Nephron progenitor cell (in vitro differentiated cells): ENCODE data around the gene UGT2A3.

Experiments used
- DNase-seq: peaks from one replicate; pipeline ENCODE4 v3.0.0; 2021
- H3K27ac Mint-ChIP-seq: 2 replicates; pipeline ENCODE4 v1.8.0; 2021; ENCODE audit warnings: mild to moderate bottlenecking, moderate library complexity, mixed read lengths
- H3K27me3 Mint-ChIP-seq: 2 replicates; pipeline ENCODE4 v1.8.0; 2021; ENCODE audit warnings: mild to moderate bottlenecking, low read depth, mixed read lengths; ENCODE audit not compliant: poor library complexity
- H3K36me3 Mint-ChIP-seq: 2 replicates; pipeline ENCODE4 v1.8.0; 2021; ENCODE audit warnings: low read depth, mixed read lengths
- H3K4me1 Mint-ChIP-seq: 2 replicates; pipeline ENCODE4 v1.8.0; 2021; ENCODE audit warnings: mixed read lengths
- H3K4me3 Mint-ChIP-seq: 2 replicates; pipeline ENCODE4 v1.8.0; 2021; ENCODE audit warnings: mild to moderate bottlenecking, moderate library complexity, mixed read lengths
- H3K9me3 Mint-ChIP-seq: 2 replicates; pipeline ENCODE4 v1.8.0; 2021; ENCODE audit warnings: mild to moderate bottlenecking, moderate library complexity, mixed read lengths
- TF ChIP-seq, protein P1 (sequence below): fragments of 200-600 bp; sonication (generic); IDR thresholded peaks from 2 replicates; pipeline ENCODE4 v1.5.0; 2021; ENCODE audit warnings: antibody characterized with exemption

UGT2A3 gene

DNA sequence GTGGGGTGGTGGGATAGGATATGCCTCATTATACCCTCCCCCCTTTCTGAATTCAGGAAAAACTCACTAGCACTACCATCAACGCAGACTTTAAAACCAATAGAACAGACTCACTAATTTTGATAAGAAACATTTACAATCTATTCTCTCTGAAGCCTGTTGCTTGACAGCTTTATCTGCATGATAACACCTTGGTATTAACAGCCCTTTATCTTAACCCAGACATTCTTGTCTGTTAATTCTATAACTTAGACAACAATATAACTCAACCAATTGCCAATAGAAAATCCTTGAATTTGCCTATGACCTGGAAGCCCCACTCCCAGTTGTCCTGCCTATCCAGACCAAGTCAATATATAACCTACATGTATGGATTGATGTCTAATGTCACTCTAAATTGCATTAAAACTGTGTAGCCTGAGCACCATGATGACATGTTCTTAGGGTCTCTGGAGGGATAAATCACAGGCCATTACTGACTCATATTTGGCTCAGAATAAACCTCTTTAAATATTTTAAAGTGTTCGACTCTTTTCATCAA, 1.5 kb upstream of the UGT2A3 start:
- TF ChIP-seq, protein P1, sequence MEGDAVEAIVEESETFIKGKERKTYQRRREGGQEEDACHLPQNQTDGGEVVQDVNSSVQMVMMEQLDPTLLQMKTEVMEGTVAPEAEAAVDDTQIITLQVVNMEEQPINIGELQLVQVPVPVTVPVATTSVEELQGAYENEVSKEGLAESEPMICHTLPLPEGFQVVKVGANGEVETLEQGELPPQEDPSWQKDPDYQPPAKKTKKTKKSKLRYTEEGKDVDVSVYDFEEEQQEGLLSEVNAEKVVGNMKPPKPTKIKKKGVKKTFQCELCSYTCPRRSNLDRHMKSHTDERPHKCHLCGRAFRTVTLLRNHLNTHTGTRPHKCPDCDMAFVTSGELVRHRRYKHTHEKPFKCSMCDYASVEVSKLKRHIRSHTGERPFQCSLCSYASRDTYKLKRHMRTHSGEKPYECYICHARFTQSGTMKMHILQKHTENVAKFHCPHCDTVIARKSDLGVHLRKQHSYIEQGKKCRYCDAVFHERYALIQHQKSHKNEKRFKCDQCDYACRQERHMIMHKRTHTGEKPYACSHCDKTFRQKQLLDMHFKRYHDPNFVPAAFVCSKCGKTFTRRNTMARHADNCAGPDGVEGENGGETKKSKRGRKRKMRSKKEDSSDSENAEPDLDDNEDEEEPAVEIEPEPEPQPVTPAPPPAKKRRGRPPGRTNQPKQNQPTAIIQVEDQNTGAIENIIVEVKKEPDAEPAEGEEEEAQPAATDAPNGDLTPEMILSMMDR = no peak
- no peak for DNase-seq
- no peaks in the 10 kb centered on the region for H3K4me1 Mint-ChIP-seq
- H3K4me3 Mint-ChIP-seq = no peak overlapping the region
- no peaks in the 10 kb centered on the region for H3K27me3 Mint-ChIP-seq
- H3K9me3 Mint-ChIP-seq = no peaks in the 10 kb centered on the region
- no peak overlapping the region for H3K27ac Mint-ChIP-seq
- H3K36me3 Mint-ChIP-seq = no peaks in the 10 kb centered on the region

DNA sequence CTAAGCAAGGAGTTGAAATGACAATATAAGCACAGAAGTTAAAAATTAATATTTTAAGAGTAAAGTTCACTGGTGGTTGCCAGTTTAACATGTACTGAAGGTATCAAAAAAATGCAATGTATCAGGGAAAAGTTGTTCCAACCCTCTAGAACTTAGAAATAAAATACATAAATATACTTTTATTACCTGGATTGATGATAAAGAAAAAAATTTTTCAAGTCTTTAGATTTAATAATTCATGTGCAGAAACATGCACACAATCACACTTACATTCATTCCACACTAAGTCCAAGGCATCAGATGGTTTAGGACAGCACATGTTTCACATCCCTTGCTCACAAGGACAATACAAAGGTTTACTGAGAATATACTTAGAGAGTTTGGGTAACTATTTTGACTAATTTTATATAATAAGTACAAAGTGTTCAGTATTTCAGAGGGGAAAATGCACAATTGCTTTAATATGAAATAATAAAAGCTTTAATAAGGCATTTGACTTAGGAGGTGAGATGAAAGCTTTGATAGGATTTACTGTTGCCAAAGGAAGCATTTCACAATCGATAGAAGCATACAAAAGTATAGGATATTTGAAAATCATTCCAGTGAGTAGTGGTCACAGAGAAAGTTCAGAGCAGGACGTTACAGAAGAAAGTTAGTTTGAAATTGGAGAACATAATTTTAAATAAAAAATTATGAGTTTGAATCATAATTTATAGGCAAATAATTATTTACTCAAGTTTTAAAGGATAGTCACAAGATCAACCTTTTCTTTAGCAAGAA, 392 bp upstream of the UGT2A3 start:
- TF ChIP-seq, protein P1 = no peak
- no peaks in the 10 kb centered on the region for H3K36me3 Mint-ChIP-seq
- H3K27ac Mint-ChIP-seq = no peak overlapping the region
- no peaks in the 10 kb centered on the region for H3K9me3 Mint-ChIP-seq
- H3K4me3 Mint-ChIP-seq = no peak overlapping the region
- DNase-seq = no peak
- H3K4me1 Mint-ChIP-seq = no peaks in the 10 kb centered on the region
- no peaks in the 10 kb centered on the region for H3K27me3 Mint-ChIP-seq

DNA sequence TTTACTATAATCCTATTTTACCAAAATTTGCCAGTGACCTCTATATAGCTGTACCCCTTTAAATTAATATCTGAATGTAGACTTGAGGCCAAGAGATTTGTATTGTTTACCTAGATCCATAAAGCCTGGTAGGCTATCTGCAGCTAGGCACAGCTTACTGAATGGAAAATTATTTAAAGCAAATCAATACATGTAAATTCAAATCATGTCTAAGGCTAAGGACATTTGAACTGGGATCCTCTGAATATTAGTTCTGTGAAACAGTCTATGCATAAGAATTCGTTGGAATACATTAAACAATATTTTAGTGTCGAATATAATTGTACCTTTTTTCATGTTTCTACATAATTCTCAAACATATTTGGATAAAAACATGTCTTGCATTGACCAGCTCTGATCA, 1.6 kb downstream of the UGT2A3 start:
- Mint-ChIP-seq H3K36me3 (no peaks in the 10 kb centered on the region), H3K4me3 (no peak overlapping the region), H3K27ac (no peak overlapping the region), H3K27me3 (no peaks in the 10 kb centered on the region), H3K4me1 (no peaks in the 10 kb centered on the region), H3K9me3 (no peaks in the 10 kb centered on the region)
- no peak for DNase-seq
- TF ChIP-seq, protein P1 = no peak

DNA sequence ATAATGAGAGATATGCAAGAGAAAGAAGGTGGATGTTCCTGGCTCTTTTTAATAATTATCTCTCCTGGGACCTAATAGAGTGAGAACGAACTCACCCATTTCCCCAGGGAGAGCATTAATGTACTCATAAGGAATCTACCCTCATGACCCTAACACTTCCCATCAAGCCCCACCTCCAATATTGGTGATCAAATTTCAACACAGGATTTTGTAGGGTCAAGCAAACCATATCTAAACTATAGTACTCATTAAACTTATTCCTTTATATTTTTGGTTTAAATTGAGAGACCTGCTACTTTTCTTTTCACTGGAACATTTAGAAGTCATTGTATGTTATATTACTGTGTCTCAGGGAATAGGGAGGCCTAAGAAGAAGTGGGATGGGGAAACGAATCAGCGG, 2.6 kb downstream of the UGT2A3 start:
- DNase-seq = no peak
- TF ChIP-seq, protein P1 = no peak
- Mint-ChIP-seq H3K9me3 (no peaks in the 10 kb centered on the region), H3K4me3 (no peak overlapping the region), H3K27ac (no peak overlapping the region), H3K27me3 (no peaks in the 10 kb centered on the region), H3K4me1 (no peaks in the 10 kb centered on the region), H3K36me3 (no peaks in the 10 kb centered on the region)

DNA sequence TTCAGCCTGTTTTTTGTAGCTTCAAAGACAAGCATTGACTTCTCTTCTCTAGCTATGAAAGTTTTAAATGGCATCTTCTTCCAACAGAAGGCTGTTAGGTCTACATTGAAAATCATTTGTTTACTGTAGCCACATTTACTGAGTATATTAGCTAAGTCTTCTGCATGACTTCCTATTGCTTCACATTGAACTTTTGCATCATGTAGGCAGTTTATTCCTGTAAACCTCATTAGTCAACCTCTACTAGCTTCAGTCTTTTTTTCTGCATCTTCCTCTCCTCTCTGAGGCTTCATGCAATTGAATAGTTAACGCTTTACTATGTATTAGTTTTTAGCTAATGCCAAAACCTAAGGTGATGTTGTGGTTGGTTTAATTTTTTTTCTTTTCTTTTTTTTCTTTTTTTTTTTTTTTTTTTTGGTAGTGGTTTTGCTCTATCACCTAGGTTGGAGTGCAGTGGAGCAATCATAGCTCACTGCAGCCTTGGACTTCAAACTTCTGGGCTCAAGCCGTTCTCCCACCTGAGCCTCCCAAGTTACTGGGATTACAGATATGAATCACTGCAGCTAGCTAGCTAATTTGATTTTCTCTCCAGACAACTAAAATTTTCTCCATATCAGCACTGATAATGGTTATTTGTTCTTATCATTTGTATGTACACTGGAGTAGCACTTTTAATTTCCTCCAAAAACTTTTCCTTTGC, 3.4 kb downstream of the UGT2A3 start:
- Mint-ChIP-seq H3K4me1 (no peaks in the 10 kb centered on the region), H3K4me3 (no peak overlapping the region), H3K36me3 (no peaks in the 10 kb centered on the region), H3K27me3 (no peaks in the 10 kb centered on the region), H3K27ac (no peak overlapping the region), H3K9me3 (no peaks in the 10 kb centered on the region)
- no peak for DNase-seq
- TF ChIP-seq, protein P1 = no peak
